ENCODE measurements around the gene LGALS7.

Gene LGALS7

DNA sequence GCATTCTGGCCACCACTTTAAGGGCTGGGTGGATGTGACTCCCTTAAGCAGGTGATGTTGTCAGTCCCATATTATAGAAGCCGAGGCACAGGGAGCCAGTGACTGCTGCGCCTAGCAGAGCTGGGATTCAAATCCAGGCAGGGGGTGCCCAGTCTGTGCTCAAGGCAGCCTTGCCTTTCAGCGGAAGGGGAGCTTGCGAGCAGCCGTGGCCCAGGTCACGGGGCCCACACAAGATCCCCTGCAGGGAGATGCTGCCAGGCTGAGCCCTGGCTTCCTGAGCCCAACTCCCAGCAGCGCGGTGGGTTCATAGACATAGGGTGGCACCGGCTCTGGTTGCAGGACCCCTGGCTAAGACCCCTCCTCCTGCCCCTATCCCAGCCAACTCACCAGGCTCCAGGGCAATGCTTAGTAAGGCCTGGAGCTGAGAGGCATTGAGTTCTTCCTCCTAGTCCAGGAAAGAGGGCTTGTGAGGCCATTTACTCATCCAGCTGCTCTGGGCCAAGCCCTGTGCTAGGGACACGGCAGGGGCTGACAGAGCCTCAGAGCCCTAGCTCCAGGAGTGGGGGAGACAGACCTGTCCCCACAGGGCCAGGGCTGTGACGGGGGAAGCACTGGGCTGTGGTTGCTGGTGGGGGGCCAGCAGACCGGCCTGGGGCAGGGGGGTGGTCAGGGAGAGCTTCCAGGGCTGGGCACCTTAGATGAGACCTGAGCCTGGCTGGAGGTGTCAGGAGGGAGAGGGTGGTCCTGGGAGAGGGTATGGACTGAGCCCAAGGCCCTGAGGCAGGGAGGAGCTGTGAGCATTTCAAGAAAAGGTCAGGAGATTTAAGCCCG lies 38.7 kb downstream of the LGALS7 start:
- Histone ChIP-seq H3K4me2 (ENCODE audit: low read length) (no peak overlapping the region), H3K27me3 (ENCODE audit: control insufficient read depth, insufficient read depth, low read length) (no peaks in the 10 kb centered on the region), H3K9ac (ENCODE audit: low read depth, low read length) (no peak overlapping the region), H3K36me3 (ENCODE audit: insufficient read depth, low read length) (peaks cover 31% of the 10 kb centered on the region), H3K4me1 (ENCODE audit: control insufficient read depth, insufficient read depth, low read length) (peaks cover 25% of the 10 kb centered on the region), H3K4me3 (ENCODE audit: low read length) (no peak overlapping the region), H3K9me3 (replicated peaks; ENCODE audit: low read length) (no peaks in the 10 kb centered on the region)

DNA sequence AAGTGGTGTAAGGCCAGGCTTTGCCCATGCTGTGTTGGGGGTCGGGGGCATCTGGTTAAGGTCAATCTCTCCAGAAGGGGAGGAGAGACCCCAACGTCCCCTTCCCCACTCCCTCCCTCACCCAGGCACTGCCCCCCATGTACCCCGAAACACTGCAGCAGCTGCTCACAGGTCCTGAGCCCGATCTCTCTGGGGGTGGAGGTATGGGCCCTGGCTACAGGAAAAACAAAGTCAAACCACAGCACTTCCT lies 39.2 kb downstream of the LGALS7 start:
- peaks cover 25% of the 10 kb centered on the region for H3K4me1 ChIP-seq (ENCODE audit: control insufficient read depth, insufficient read depth, low read length)
- H3K36me3 ChIP-seq (ENCODE audit: insufficient read depth, low read length): peaks cover 35% of the 10 kb centered on the region
- H3K9me3 ChIP-seq (replicated peaks; ENCODE audit: low read length): no peaks in the 10 kb centered on the region
- no peaks in the 10 kb centered on the region for H3K27me3 ChIP-seq (ENCODE audit: control insufficient read depth, insufficient read depth, low read length)
- H3K9ac ChIP-seq (ENCODE audit: low read depth, low read length): no peak overlapping the region
- no peak overlapping the region for H3K4me3 ChIP-seq (ENCODE audit: low read length)
- H3K4me2 ChIP-seq (ENCODE audit: low read length): no peak overlapping the region

DNA sequence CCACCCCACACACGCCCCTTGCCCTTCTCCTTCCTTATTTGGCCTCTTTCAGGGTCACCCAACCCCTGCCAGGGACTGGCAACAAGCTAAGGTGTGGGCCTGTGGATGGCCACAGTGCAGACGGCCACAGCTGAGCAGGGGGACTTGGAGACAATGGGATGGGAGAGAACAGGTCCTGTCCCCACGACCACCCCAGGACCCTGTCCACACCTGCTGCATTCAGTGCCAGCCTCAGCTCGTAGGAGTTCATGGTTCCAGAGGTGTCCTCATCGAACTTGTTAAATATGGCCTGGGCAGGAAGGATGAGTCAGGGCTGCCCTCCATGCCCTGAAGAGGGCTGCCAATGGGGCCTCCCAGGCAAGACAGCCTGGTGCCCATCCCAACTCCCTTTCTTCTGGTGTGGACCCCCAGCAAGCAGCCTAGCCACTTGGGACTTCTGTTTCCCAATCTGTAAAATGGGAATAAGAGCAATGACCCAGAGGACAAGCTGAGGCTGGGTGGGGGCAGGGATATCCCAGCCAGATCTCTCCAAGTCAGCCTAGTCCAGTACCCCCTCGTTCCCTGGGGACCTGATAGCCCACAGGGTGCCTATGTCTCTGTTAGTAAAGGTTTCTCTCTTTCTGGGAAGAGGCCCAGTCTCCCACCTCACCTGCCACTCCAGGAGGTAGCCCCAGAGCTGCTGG lies 39.7 kb downstream of the LGALS7 start:
- H3K4me3 ChIP-seq (ENCODE audit: low read length): no peak overlapping the region
- H3K4me1 ChIP-seq (ENCODE audit: control insufficient read depth, insufficient read depth, low read length): peaks cover 25% of the 10 kb centered on the region
- H3K36me3 ChIP-seq (ENCODE audit: insufficient read depth, low read length): peaks cover 38% of the 10 kb centered on the region
- no peaks in the 10 kb centered on the region for H3K9me3 ChIP-seq (replicated peaks; ENCODE audit: low read length)
- H3K9ac ChIP-seq (ENCODE audit: low read depth, low read length): no peak overlapping the region
- no peaks in the 10 kb centered on the region for H3K27me3 ChIP-seq (ENCODE audit: control insufficient read depth, insufficient read depth, low read length)
- no peak overlapping the region for H3K4me2 ChIP-seq (ENCODE audit: low read length)

DNA sequence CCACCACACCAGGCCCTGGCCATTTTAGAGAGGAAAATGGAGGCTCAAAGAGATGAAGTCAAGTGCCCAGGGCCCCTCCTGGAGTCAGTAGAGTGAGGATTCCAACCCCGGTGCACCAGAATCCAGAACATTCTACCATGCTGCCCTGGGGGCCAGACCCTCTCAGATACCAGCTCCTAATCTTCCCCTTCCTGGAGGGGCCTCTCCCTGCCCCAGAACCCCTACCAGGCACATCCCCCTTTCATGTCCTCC lies 40.1 kb downstream of the LGALS7 start:
- no peak overlapping the region for H3K4me2 ChIP-seq (ENCODE audit: low read length)
- peaks cover 25% of the 10 kb centered on the region for H3K4me1 ChIP-seq (ENCODE audit: control insufficient read depth, insufficient read depth, low read length)
- H3K9ac ChIP-seq (ENCODE audit: low read depth, low read length): no peak overlapping the region
- H3K4me3 ChIP-seq (ENCODE audit: low read length): no peak overlapping the region
- no peaks in the 10 kb centered on the region for H3K27me3 ChIP-seq (ENCODE audit: control insufficient read depth, insufficient read depth, low read length)
- no peaks in the 10 kb centered on the region for H3K9me3 ChIP-seq (replicated peaks; ENCODE audit: low read length)
- peaks cover 41% of the 10 kb centered on the region for H3K36me3 ChIP-seq (ENCODE audit: insufficient read depth, low read length)

DNA sequence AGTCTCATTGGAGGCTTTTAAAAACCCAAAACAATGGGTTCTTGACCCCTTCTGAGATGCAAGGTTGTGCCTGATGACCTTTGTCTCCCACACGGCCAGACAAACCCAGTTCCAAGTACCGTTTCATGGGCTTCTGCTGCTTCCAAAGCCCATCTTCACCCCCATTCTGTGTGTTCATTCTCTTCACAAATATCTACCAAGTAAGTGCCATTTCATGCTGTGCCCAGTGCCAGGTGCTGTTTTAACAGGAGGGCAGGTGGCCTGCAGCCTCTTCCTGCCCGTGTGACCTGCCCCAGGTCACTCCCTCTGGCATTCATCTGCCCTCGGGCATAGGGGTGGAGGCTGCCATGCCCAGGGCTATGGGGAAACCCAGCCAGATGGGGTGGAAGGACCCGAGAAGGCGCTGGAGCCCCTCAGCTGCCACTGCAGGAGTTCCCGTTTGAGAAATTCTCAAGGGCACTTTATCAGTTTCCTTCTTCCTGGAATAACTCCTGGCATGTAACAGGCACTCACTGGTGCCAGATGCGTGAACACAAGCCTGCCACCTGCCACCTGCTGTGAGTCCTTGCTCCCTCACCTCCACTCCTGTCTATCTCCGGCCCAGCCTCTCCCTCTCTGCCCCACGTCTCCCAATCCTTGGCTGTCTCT lies 41.5 kb downstream of the LGALS7 start:
- Histone ChIP-seq H3K27me3 (ENCODE audit: control insufficient read depth, insufficient read depth, low read length) (no peaks in the 10 kb centered on the region), H3K4me3 (ENCODE audit: low read length) (no peak overlapping the region), H3K4me2 (ENCODE audit: low read length) (no peak overlapping the region), H3K36me3 (ENCODE audit: insufficient read depth, low read length) (peaks cover 55% of the 10 kb centered on the region), H3K9me3 (replicated peaks; ENCODE audit: low read length) (no peaks in the 10 kb centered on the region), H3K4me1 (ENCODE audit: control insufficient read depth, insufficient read depth, low read length) (peaks cover 25% of the 10 kb centered on the region), H3K9ac (ENCODE audit: low read depth, low read length) (no peak overlapping the region)

DNA sequence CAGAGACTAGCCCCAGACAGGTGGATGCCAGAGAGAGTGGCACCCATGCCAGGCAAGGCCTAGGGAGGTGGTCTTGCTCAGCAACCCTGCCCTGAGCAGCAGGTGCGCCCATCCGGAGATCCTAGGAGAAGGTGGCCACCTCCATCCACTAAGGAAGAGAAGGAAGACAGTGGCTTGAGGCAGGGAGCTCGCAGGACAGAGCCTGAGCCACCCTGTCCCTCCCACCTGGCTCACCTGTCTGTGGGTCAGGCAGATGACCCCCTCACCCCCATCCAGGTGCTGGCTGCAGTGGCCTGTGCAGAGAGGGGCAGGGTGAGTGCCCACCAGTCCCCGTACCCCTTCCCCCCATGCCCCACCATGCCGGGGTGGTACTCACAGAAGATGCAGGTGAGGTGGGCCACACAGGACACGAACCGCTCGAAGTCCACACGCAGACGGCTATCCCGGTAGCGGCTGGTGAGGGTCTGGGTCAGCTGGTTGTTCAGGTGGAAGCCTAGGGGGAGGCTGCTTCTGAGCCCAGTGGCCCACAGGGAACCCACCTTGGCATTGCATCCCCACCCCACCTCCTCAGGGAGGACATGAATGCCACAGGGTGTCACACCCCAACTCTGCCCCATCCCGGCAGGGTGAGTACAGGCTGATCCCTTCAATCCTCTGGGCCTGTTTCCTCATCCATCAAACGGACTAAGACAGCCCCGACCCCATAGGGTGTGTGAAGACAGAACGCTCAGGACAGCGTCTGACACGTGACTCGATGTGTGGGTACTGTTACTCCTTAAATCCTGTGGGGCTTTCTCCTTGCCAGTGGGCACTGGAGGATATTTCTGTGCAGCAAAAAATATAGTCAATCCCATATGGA lies 42.4 kb downstream of the LGALS7 start:
- Histone ChIP-seq H3K9ac (ENCODE audit: low read depth, low read length) (no peak overlapping the region), H3K9me3 (replicated peaks; ENCODE audit: low read length) (no peaks in the 10 kb centered on the region), H3K4me3 (ENCODE audit: low read length) (no peak overlapping the region), H3K4me1 (ENCODE audit: control insufficient read depth, insufficient read depth, low read length) (peaks cover 25% of the 10 kb centered on the region), H3K4me2 (ENCODE audit: low read length) (no peak overlapping the region), H3K27me3 (ENCODE audit: control insufficient read depth, insufficient read depth, low read length) (no peaks in the 10 kb centered on the region), H3K36me3 (ENCODE audit: insufficient read depth, low read length) (peaks cover 63% of the 10 kb centered on the region)

DNA sequence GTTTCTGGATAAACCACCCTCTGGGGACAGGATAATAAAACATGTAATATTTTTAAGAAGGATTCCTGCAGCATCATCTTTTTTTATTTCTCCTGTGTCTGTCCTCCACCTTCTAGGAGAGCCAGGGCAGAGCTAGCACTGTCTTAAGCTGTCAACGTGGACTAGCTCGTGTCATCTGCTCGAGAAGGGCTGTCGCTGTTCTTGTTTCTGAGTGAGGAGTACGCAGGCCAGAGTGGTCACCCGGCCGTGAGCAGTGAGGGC lies 42.9 kb downstream of the LGALS7 start:
- Histone ChIP-seq H3K4me1 (ENCODE audit: control insufficient read depth, insufficient read depth, low read length) (peaks cover 25% of the 10 kb centered on the region), H3K27me3 (ENCODE audit: control insufficient read depth, insufficient read depth, low read length) (no peaks in the 10 kb centered on the region), H3K9me3 (replicated peaks; ENCODE audit: low read length) (no peaks in the 10 kb centered on the region), H3K4me3 (ENCODE audit: low read length) (no peak overlapping the region), H3K4me2 (ENCODE audit: low read length) (no peak overlapping the region), H3K36me3 (ENCODE audit: insufficient read depth, low read length) (peaks cover 69% of the 10 kb centered on the region), H3K9ac (ENCODE audit: low read depth, low read length) (no peak overlapping the region)

DNA sequence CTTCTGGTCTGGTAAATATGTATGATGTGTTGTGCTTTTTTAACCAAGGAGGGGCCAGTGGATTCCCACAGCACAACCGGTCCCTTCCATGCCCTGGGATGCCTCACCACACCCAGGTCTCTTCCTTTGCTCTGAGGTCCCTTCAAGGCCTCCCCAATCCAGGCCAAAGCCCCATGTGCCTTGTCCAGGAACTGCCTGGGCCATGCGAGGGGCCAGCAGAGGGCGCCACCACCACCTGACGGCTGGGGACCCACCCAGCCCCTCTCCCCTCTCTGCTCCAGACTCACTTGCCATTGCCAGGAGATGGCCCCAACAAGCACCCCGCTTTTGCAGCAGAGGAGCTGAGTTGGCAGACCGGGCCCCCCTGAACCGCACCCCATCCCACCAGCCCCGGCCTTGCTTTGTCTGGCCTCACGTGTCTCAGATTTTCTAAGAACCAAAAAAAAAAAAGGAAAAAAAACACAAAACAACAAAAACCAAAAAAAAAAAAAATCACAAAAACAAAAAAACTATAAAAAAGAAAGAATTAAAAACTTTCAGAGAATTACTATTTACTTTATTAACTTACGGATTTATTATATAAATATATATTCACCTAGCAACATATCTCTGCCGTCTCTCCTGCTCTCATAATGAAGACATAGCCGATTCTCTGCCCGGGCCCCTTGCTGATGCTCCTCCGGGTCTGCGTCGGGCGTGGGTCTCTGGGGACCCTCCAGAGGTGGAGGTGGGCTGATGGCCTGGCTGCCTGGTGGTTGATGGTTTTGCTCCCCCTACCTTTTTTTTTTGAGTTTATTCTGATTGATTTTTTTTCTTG lies 43.5 kb downstream of the LGALS7 start:
- no peak overlapping the region for H3K4me3 ChIP-seq (ENCODE audit: low read length)
- H3K27me3 ChIP-seq (ENCODE audit: control insufficient read depth, insufficient read depth, low read length): no peaks in the 10 kb centered on the region
- no peaks in the 10 kb centered on the region for H3K9me3 ChIP-seq (replicated peaks; ENCODE audit: low read length)
- no peak overlapping the region for H3K9ac ChIP-seq (ENCODE audit: low read depth, low read length)
- no peak overlapping the region for H3K4me2 ChIP-seq (ENCODE audit: low read length)
- H3K36me3 ChIP-seq (ENCODE audit: insufficient read depth, low read length): peaks cover 74% of the 10 kb centered on the region
- peaks cover 19% of the 10 kb centered on the region for H3K4me1 ChIP-seq (ENCODE audit: control insufficient read depth, insufficient read depth, low read length)

DNA sequence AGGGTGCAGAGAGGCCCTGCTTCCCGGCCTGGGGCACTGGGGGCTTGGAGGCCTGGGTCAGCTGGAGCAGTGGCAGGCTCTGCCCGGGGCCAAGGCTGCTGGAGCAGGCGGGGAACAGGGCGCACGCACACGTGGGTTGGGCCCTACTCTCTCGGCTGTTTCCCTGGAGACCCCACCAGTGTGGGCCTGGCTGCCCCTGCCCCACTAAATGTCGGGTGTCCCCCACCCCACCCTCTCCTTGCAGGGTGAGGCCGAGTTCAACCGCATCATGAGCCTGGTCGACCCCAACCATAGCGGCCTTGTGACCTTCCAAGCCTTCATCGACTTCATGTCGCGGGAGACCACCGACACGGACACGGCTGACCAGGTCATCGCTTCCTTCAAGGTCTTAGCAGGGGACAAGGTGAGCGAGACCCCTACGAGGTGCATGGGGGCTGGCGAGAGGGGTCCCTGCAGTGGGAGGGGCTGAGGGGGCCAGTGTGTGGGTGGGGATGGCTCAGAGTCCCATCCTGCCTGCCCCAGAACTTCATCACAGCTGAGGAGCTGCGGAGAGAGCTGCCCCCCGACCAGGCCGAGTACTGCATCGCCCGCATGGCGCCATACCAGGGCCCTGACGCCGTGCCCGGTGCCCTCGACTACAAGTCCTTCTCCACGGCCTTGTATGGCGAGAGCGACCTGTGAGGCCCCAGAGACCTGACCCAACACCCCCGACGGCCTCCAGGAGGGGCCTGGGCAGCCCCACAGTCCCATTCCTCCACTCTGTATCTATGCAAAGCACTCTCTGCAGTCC lies 44.4 kb downstream of the LGALS7 start:
- H3K36me3 ChIP-seq (ENCODE audit: insufficient read depth, low read length): peaks cover 82% of the 10 kb centered on the region
- no peaks in the 10 kb centered on the region for H3K27me3 ChIP-seq (ENCODE audit: control insufficient read depth, insufficient read depth, low read length)
- H3K4me3 ChIP-seq (ENCODE audit: low read length): no peak overlapping the region
- H3K9me3 ChIP-seq (replicated peaks; ENCODE audit: low read length): no peaks in the 10 kb centered on the region
- no peak overlapping the region for H3K9ac ChIP-seq (ENCODE audit: low read depth, low read length)
- no peak overlapping the region for H3K4me2 ChIP-seq (ENCODE audit: low read length)
- peaks cover 10% of the 10 kb centered on the region for H3K4me1 ChIP-seq (ENCODE audit: control insufficient read depth, insufficient read depth, low read length)

DNA sequence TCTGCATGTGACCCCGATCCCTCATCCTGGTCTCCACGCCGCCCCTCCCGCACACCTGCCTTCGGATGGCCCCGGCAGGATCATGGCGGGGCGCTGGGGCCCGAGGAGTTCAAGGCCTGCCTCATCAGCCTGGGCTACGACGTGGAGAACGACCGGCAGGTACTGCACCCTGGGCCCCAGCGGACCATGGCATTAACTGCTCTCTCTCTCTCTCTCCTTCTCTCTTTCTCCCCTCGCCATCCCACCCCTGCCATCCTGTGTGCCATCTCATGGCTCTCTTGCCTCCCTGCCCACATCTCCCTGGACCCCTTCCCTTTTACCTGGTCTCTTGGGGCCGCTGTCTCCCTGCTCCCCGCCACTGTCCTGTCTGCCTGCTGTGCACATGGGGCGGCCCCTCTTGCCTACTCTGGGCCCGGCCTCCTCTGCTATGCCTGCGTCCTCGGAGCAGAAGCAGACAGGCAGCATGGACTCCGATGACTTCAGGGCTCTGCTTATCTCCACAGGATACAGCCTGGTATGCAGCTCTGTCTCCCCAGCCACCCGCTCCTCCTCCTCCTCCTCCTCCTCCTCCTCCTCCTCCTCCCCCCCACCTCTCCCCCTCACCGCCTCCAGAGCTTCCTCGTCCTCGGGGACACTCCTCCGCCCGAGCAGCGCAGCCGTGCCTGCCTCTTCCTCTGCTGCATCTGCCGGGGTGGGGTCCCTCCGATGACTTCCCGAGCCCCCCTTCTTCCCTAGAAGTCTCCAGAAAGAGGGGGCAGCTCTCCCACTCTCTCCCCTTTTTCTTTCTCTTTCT lies 45.3 kb downstream of the LGALS7 start:
- no peak overlapping the region for H3K4me3 ChIP-seq (ENCODE audit: low read length)
- no peaks in the 10 kb centered on the region for H3K27me3 ChIP-seq (ENCODE audit: control insufficient read depth, insufficient read depth, low read length)
- no peak overlapping the region for H3K9ac ChIP-seq (ENCODE audit: low read depth, low read length)
- peaks cover 90% of the 10 kb centered on the region for H3K36me3 ChIP-seq (ENCODE audit: insufficient read depth, low read length)
- H3K4me2 ChIP-seq (ENCODE audit: low read length): no peak overlapping the region
- no peaks in the 10 kb centered on the region for H3K9me3 ChIP-seq (replicated peaks; ENCODE audit: low read length)
- peaks cover 3% of the 10 kb centered on the region for H3K4me1 ChIP-seq (ENCODE audit: control insufficient read depth, insufficient read depth, low read length)
